OCI-LY3 (cell line): ENCODE data around the gene SLC12A8.

Experiments used
- EZH2phosphoT487 ChIP-seq: fragments of 200-600 bp; shearing (Covaris generic); IDR thresholded peaks from 2 replicates; pipeline ENCODE4 v1.6.1; 2018; ENCODE audit warnings: antibody characterized with exemption, mixed run types, low read depth
- TF ChIP-seq, protein P1 (sequence below): fragments of 200-600, 300-600 bp; sonication (generic); IDR thresholded peaks from 2 replicates; pipeline ENCODE4 v1.5.1; 2014; ENCODE audit warnings: antibody characterized with exemption, low read length, low read depth

DNA sequence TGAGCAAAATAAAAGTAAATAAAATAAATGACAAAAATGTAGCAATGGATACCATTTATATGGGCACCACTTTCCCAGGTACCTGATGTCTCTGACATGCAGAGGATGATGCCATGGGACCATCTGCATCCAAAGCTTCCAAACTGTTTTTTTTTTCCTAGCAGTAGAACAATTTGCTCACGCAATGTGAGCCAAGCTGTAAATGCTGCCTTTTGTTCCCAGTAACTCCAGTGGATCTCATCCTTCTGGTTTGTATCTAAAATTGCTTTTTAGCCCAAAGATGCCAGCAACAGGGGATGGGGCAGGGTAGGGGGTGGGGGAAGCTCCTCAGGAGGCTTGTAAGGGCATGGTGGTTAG is 32.7 kb downstream of the SLC12A8 start:
- TF ChIP-seq, protein P1, sequence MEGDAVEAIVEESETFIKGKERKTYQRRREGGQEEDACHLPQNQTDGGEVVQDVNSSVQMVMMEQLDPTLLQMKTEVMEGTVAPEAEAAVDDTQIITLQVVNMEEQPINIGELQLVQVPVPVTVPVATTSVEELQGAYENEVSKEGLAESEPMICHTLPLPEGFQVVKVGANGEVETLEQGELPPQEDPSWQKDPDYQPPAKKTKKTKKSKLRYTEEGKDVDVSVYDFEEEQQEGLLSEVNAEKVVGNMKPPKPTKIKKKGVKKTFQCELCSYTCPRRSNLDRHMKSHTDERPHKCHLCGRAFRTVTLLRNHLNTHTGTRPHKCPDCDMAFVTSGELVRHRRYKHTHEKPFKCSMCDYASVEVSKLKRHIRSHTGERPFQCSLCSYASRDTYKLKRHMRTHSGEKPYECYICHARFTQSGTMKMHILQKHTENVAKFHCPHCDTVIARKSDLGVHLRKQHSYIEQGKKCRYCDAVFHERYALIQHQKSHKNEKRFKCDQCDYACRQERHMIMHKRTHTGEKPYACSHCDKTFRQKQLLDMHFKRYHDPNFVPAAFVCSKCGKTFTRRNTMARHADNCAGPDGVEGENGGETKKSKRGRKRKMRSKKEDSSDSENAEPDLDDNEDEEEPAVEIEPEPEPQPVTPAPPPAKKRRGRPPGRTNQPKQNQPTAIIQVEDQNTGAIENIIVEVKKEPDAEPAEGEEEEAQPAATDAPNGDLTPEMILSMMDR = no peak
- TF ChIP-seq EZH2phosphoT487 = no peak
